ENCODE data around the gene KDM8.
"Not testable (repeated sequence)": the region's sequence is repeated elsewhere in the genome, so short reads cannot be mapped to it uniquely, and the experiment has no call there.

KDM8 gene

GRCh38 chr16:27242398-27242797 lies 39.1 kb downstream of the KDM8 start:
- TF ChIP-seq POLR2A (IDR thresholded peaks at IDR 0.05; ENCODE audit: low read depth, low read length) = no peak
- FAIRE-seq = no peak
- DNase-seq (ENCODE audit: insufficient read length, low spot score) = no peak

DNA sequence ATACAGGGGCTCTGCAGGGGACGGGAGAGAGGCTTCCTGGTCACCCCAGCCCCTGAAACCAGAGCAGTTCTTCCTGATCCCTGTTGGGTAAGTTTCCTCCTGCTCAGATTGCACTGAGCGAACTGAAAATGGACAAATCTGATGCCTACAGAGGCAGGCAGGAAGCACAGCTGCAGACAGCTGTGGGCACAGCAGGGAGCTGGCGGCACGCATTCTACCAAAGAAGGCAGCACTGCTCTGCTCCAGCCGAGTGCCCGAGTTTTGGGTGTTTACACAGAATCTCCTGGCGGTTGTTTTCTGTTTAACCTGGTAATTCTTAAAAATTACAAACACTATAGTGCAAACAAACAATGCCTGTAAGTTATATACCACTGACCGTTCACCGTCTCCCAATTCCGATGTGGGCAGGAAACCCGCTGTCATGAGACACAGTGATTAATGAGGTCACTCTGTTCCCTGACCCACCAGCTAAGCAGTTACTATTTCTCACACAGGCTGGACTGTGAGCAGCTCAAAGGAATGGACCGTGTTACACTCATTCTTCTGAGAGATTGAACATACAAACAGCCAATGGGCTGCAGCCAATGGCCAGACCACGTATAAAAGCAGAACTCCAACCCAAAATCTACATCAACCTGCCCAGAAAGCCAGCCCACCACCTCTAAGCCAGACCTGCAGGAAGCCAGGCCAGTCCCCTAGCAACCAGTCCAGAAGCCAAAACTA lies 39.7 kb downstream of the KDM8 start:
- FAIRE-seq (no peak), DNase-seq (ENCODE audit: insufficient read length, low spot score) (peak; percentile 65)
- TF ChIP-seq POLR2A (IDR thresholded peaks at IDR 0.05; ENCODE audit: low read depth, low read length) = no peak

DNA sequence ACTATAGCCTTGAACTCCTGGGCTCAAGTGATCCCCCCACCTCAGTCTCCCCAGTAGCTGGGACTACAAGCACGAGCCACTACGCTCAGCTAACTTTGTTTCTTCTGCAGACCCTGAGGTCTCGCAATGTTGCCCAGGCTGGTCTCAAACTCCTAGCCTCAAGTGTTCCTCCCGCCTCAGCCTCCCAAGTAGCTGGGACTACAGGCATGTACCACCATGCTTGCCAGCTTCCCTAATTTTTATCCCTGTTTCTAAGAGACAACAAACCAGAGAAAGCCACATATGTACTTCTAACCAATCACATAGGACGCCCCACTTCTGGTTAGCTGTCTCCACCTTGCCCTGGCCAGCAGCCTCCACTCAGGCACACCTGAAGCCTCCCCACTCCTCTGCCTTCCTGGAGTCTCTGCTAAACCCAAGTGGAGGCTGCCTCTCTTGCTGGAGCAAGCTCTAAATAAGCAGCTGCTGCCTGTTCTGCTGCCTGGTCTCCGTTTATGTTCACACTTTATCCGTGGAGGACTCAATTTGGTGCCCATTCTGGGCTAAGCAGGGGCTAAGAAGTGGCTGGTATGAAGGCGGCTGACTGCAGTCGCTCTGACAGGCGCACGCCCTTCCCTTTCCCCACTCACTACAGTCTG lies 40.5 kb downstream of the KDM8 start:
- FAIRE-seq (no peak), DNase-seq (ENCODE audit: insufficient read length, low spot score) (no peak)
- no peak for TF ChIP-seq POLR2A (IDR thresholded peaks at IDR 0.05; ENCODE audit: low read depth, low read length)

GRCh38 chr16:27244363-27244755 lies 41.0 kb downstream of the KDM8 start:
- no peak for TF ChIP-seq POLR2A (IDR thresholded peaks at IDR 0.05; ENCODE audit: low read depth, low read length)
- no peak for DNase-seq (ENCODE audit: insufficient read length, low spot score)
- FAIRE-seq = no peak

- no peak for FAIRE-seq
- TF ChIP-seq POLR2A (IDR thresholded peaks at IDR 0.05; ENCODE audit: low read depth, low read length) = no peak
- DNase-seq (ENCODE audit: insufficient read length, low spot score) = no peak
Observed at GRCh38 chr16:27245276-27246172, 42.2 kb downstream of the KDM8 start.

- TF ChIP-seq POLR2A (IDR thresholded peaks at IDR 0.05; ENCODE audit: low read depth, low read length) = no peak
- FAIRE-seq = no peak
- DNase-seq (ENCODE audit: insufficient read length, low spot score) = no peak
Observed at GRCh38 chr16:27246439-27246838, 43.1 kb downstream of the KDM8 start.

DNA sequence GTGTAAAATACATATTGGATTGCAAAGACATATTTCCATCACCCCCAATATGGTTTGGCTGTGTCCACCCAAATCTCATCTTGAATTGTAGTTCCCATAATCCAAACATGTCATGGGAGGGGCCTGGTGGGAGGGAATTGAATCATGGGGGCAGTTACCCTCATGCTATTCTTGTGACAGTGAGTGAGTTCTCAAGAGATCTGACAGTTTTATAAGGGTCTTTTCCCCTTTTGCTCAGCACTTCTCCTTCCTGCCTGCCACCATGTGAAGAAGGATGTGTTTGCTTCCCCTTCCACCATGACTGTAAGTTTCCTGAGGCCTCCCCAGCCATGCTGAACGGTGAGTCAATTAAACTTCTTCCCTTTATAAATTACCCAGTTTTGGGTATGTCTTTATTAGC lies 43.8 kb downstream of the KDM8 start:
- FAIRE-seq; DNase-seq (ENCODE audit: insufficient read length, low spot score): not testable (repeated sequence)

GRCh38 chr16:27248036-27248435 lies 44.7 kb downstream of the KDM8 start:
- DNase-seq (ENCODE audit: insufficient read length, low spot score) = no peak
- no peak for FAIRE-seq
- TF ChIP-seq POLR2A (IDR thresholded peaks at IDR 0.05; ENCODE audit: low read depth, low read length) = no peak

- DNase-seq (ENCODE audit: insufficient read length, low spot score); FAIRE-seq: not testable (repeated sequence)
Observed at GRCh38 chr16:27248886-27249285, 45.6 kb downstream of the KDM8 start.

- DNase-seq (ENCODE audit: insufficient read length, low spot score) = no peak
- no peak for FAIRE-seq
- no peak for TF ChIP-seq POLR2A (IDR thresholded peaks at IDR 0.05; ENCODE audit: low read depth, low read length)
Observed at GRCh38 chr16:27251541-27252205, 48.3 kb downstream of the KDM8 start.

GRCh38 chr16:27252206-27252585 lies 48.9 kb downstream of the KDM8 start:
- DNase-seq (ENCODE audit: insufficient read length, low spot score) (no peak), FAIRE-seq (no peak)
- no peak for TF ChIP-seq POLR2A (IDR thresholded peaks at IDR 0.05; ENCODE audit: low read depth, low read length)

DNA sequence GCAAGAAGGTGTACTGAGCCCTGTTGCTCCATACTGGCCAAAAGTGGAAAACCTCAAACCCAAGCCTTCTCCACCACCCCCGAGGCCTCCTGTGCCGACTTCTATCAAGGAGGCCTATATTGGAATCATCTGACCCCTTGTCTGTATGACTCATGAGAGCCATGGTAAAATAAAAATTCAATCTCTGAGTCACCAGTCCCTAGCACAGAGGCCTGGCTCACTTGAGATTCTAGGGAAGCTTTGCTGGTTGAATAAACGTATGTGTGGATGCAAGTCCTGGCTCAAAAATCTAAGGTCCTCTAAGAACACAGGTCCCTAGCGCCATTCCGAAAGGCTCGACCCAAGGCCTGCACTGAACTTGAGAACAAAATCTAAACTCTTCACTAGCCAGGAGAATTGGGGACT lies 50.2 kb downstream of the KDM8 start:
- FAIRE-seq = peak; percentile 76
- DNase-seq (ENCODE audit: insufficient read length, low spot score) = peak; percentile 75
- no peak for TF ChIP-seq POLR2A (IDR thresholded peaks at IDR 0.05; ENCODE audit: low read depth, low read length)

DNA sequence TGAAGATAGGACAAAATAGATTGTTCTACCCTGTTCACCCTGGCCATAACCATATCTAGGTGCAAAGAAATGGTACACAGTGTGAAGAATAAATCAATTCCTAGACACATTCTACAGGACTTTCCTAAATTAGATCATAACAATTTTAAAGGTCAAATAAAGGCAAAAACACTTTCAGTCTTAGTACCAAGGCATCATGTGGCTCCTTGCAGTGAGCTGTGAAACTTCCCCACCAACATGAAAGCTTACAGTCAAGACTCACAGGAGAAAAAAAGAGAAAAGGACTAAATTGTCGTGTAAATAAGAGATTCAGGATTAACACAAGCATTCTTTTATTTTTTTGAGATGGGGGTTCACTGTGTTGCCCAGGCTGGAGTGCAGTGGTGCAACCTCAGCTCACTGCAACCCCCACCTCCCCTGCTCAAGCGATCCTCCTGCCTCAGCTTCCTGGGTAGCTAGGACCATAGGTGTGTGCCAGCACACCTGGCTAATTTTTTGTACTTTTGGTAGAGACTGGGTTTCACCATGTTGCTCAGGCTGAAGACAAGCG lies 51.0 kb downstream of the KDM8 start:
- no peak for TF ChIP-seq POLR2A (IDR thresholded peaks at IDR 0.05; ENCODE audit: low read depth, low read length)
- FAIRE-seq (no peak), DNase-seq (ENCODE audit: insufficient read length, low spot score) (no peak)

GRCh38 chr16:27256861-27257260 lies 53.5 kb downstream of the KDM8 start:
- FAIRE-seq = no peak

More at GRCh38 chr16:27256861-27257260, 53.5 kb downstream of the KDM8 start:
- no peak for TF ChIP-seq POLR2A (IDR thresholded peaks at IDR 0.05; ENCODE audit: low read depth, low read length)
- DNase-seq (ENCODE audit: insufficient read length, low spot score) = no peak

All from H54 (cell line).